Measurements from ENCODE around the gene ME3. TPM values are rescaled to one million over a fixed set of nuclear protein-coding genes. Genes with fewer than 3 reads are reported as not detected.

Gene ME3
- total and polyA plus RNA-seq, 4 donors: 1.4 to 7.2 (median 2.3) TPM

- TF ChIP-seq, protein P1, sequence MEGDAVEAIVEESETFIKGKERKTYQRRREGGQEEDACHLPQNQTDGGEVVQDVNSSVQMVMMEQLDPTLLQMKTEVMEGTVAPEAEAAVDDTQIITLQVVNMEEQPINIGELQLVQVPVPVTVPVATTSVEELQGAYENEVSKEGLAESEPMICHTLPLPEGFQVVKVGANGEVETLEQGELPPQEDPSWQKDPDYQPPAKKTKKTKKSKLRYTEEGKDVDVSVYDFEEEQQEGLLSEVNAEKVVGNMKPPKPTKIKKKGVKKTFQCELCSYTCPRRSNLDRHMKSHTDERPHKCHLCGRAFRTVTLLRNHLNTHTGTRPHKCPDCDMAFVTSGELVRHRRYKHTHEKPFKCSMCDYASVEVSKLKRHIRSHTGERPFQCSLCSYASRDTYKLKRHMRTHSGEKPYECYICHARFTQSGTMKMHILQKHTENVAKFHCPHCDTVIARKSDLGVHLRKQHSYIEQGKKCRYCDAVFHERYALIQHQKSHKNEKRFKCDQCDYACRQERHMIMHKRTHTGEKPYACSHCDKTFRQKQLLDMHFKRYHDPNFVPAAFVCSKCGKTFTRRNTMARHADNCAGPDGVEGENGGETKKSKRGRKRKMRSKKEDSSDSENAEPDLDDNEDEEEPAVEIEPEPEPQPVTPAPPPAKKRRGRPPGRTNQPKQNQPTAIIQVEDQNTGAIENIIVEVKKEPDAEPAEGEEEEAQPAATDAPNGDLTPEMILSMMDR (IDR thresholded peaks at IDR 0.05; ENCODE audit: low read depth, low read length, missing input control): no peak
- TF ChIP-seq, protein P2, sequence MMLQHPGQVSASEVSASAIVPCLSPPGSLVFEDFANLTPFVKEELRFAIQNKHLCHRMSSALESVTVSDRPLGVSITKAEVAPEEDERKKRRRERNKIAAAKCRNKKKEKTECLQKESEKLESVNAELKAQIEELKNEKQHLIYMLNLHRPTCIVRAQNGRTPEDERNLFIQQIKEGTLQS (IDR thresholded peaks at IDR 0.05): no peak
- no peak for TF ChIP-seq JUND (IDR thresholded peaks at IDR 0.05)
- TF ChIP-seq EGR1 (IDR thresholded peaks at IDR 0.05; ENCODE audit: low read depth in 2 of 2): no peak
Observed at GRCh38 chr11:86718521-86718920, 46.1 kb upstream of the ME3 start (continued).

- no peak for DNase-seq (ENCODE audit: low spot score)
- Histone ChIP-seq H3K4me3 (ENCODE audit: low read depth in 1 of 3, low read length in 3 of 3) (no peak overlapping the region), H3K27ac (ENCODE audit: low read depth in 1 of 2, low read length in 2 of 2) (no peak overlapping the region), H3K9me3 (ENCODE audit: control insufficient read depth in 4 of 4, low read length in 3 of 4) (peaks cover 0 to 1% (median 0%) of the 10 kb centered on the region in 4 donors), H3K27me3 (ENCODE audit: control insufficient read depth in 4 of 4, insufficient read depth in 4 of 4, low read length in 3 of 4) (no peaks in the 10 kb centered on the region), H3K36me3 (ENCODE audit: control insufficient read depth in 4 of 4, insufficient read depth in 3 of 4, low read depth in 1 of 4, low read length in 3 of 4) (no peaks in the 10 kb centered on the region), H3K4me1 (ENCODE audit: control insufficient read depth in 4 of 4, insufficient read depth in 4 of 4, low read length in 3 of 4) (no peaks in the 10 kb centered on the region), H3K9ac (ENCODE audit: low read depth in 1 of 2, low read length in 2 of 2) (no peak overlapping the region)
- 76% methylated on average over 3 of the region's 3 CpGs for WGBS
- TF ChIP-seq FOXA1 (IDR thresholded peaks at IDR 0.05): no peak
- no peak for TF ChIP-seq HNF4A (conservative IDR thresholded peaks at IDR 0.05)
Observed at GRCh38 chr11:86717817-86718501, 45.5 kb upstream of the ME3 start.

DNA sequence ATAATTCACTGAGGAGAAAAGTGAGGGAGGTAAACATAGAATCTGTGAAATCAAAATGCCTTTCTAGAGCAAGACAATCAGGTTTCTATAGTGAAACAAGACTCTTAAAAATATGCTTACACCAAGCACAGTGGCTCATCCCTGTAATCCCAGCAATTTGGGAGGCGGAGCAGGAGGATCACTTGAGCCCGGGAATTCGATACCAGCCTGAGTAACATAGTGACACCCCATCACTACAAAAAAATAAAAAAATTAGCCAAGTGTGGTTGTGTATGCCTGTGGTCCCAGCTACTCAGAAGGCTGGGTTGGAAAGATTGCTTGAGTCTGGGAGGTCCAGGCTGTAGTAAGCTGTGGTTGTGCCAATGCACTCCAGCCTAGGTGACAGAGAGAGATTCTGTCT is 43.2 kb upstream of the ME3 start:
- 90% methylated on average over 3 of the region's 3 CpGs for WGBS
- DNase-seq (ENCODE audit: low spot score): no peak
- no peaks in the 10 kb centered on the region for H3K4me1 ChIP-seq (ENCODE audit: control insufficient read depth in 4 of 4, insufficient read depth in 4 of 4, low read length in 3 of 4)

GRCh38 chr11:86713552-86713951 is 41.1 kb upstream of the ME3 start:
- H3K9ac ChIP-seq (ENCODE audit: low read depth in 1 of 2, low read length in 2 of 2): no peak overlapping the region
- no peak overlapping the region for H3K27ac ChIP-seq (ENCODE audit: low read depth in 1 of 2, low read length in 2 of 2)
- 97% methylated on average over 5 of the region's 5 CpGs for WGBS
- no peaks in the 10 kb centered on the region for H3K36me3 ChIP-seq (ENCODE audit: control insufficient read depth in 4 of 4, insufficient read depth in 3 of 4, low read depth in 1 of 4, low read length in 3 of 4)
- no peaks in the 10 kb centered on the region for H3K4me1 ChIP-seq (ENCODE audit: control insufficient read depth in 4 of 4, insufficient read depth in 4 of 4, low read length in 3 of 4)
- H3K4me3 ChIP-seq (ENCODE audit: low read depth in 1 of 3, low read length in 3 of 3): no peak overlapping the region
- DNase-seq (ENCODE audit: low spot score): no peak
- no peaks in the 10 kb centered on the region for H3K27me3 ChIP-seq (ENCODE audit: control insufficient read depth in 4 of 4, insufficient read depth in 4 of 4, low read length in 3 of 4)
- no peaks in the 10 kb centered on the region for H3K9me3 ChIP-seq (ENCODE audit: control insufficient read depth in 4 of 4, low read length in 3 of 4)
- no peak for TF ChIP-seq EGR1 (IDR thresholded peaks at IDR 0.05; ENCODE audit: low read depth in 2 of 2)
- no peak for TF ChIP-seq FOXA2 (IDR thresholded peaks at IDR 0.05)
- no peak for TF ChIP-seq TAF1 (conservative IDR thresholded peaks at IDR 0.05)
- TF ChIP-seq FOXA1 (IDR thresholded peaks at IDR 0.05): no peak
- no peak for TF ChIP-seq RAD21 (IDR thresholded peaks at IDR 0.05)
- TF ChIP-seq SP1 (IDR thresholded peaks at IDR 0.05): no peak
- TF ChIP-seq GABPA (IDR thresholded peaks at IDR 0.05 in 1 of 2, conservative IDR thresholded peaks at IDR 0.05 in 1 of 2): no peak
- no peak for TF ChIP-seq YY1 (IDR thresholded peaks at IDR 0.05)
- no peak for TF ChIP-seq ZBTB33 (IDR thresholded peaks at IDR 0.05)
- TF ChIP-seq HNF4G (IDR thresholded peaks at IDR 0.05): no peak
- TF ChIP-seq, protein P2 (IDR thresholded peaks at IDR 0.05): no peak

More for the DNA sequence above, 43.2 kb upstream of the ME3 start:
- no peak overlapping the region for H3K4me3 ChIP-seq (ENCODE audit: low read depth in 1 of 3, low read length in 3 of 3)
- H3K9me3 ChIP-seq (ENCODE audit: control insufficient read depth in 4 of 4, low read length in 3 of 4): no peaks in the 10 kb centered on the region
- no peak overlapping the region for H3K9ac ChIP-seq (ENCODE audit: low read depth in 1 of 2, low read length in 2 of 2)
- TF ChIP-seq, protein P1 (IDR thresholded peaks at IDR 0.05; ENCODE audit: low read depth, low read length, missing input control): no peak
- no peaks in the 10 kb centered on the region for H3K27me3 ChIP-seq (ENCODE audit: control insufficient read depth in 4 of 4, insufficient read depth in 4 of 4, low read length in 3 of 4)
- H3K36me3 ChIP-seq (ENCODE audit: control insufficient read depth in 4 of 4, insufficient read depth in 3 of 4, low read depth in 1 of 4, low read length in 3 of 4): no peaks in the 10 kb centered on the region
- H3K27ac ChIP-seq (ENCODE audit: low read depth in 1 of 2, low read length in 2 of 2): no peak overlapping the region

Measured in liver (tissue), 9 donors.